Measurements from ENCODE around the gene PRKAA1. TPM values are rescaled to one million over a fixed set of nuclear protein-coding genes. Genes with fewer than 3 reads are reported as not detected.
"Not testable (repeated sequence)": the region's sequence is repeated elsewhere in the genome, so short reads cannot be mapped to it uniquely, and the experiment has no call there.

PRKAA1 gene
- total RNA-seq, 1 experiment from 2014 or later: 178 TPM

DNA sequence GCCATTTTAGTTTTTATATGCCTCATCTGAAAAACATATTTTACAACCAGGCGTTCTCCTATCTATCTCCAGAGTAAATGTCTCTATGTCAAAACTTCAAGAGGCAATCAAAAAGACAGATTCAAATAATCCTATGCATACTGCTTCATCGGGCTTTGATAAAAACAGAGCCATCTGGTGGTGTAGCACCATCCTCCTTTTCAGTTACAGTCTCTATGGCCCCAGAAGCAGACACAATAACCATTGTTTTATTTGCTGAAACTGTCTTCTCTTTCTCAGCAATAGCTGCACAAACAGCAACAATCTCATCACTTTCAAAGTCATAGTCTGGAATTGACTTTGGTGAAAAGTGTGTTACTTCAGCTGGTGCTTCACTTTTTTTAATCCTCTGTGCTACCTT, 82.2 kb downstream of the PRKAA1 start:
- Histone ChIP-seq H3K9me3 (ENCODE audit: insufficient read depth, low read depth) (peaks cover 5% of the 10 kb centered on the region; the same call in 1 of the 2 replicates), H3F3A (ENCODE audit: insufficient read depth, low read depth) (no peaks in the 10 kb centered on the region), H3K4me3 (no peak overlapping the region), H2AFZ (no peak overlapping the region), H3K27ac (no peak overlapping the region), H3K4me1 (replicated peaks; ENCODE audit: insufficient read depth) (peaks cover 17% of the 10 kb centered on the region), H3K79me2 (ENCODE audit: low read depth) (no peaks in the 10 kb centered on the region), H3K4me2 (no peak overlapping the region), H3K27me3 (ENCODE audit: insufficient read depth, low read depth) (no peaks in the 10 kb centered on the region), H3K36me3 (ENCODE audit: low read depth) (0 out of 2 replicates have a peak, but pooled peaks cover 4% of the 10 kb centered on the region), H4K20me1 (ENCODE audit: insufficient read depth) (0 out of 2 replicates have a peak, but pooled peaks cover 3% of the 10 kb centered on the region), H3K9me2 (ENCODE audit: insufficient read depth) (no peaks in the 10 kb centered on the region; the same call in 1 of the 2 replicates)
- ChIA-PET POLR2A (ENCODE audit: unreplicated experiment) (no interaction called here), CTCF (no interaction called here)
- no TSS peak for BruUV-seq (replicated peaks)
- TF ChIP-seq, protein P1, sequence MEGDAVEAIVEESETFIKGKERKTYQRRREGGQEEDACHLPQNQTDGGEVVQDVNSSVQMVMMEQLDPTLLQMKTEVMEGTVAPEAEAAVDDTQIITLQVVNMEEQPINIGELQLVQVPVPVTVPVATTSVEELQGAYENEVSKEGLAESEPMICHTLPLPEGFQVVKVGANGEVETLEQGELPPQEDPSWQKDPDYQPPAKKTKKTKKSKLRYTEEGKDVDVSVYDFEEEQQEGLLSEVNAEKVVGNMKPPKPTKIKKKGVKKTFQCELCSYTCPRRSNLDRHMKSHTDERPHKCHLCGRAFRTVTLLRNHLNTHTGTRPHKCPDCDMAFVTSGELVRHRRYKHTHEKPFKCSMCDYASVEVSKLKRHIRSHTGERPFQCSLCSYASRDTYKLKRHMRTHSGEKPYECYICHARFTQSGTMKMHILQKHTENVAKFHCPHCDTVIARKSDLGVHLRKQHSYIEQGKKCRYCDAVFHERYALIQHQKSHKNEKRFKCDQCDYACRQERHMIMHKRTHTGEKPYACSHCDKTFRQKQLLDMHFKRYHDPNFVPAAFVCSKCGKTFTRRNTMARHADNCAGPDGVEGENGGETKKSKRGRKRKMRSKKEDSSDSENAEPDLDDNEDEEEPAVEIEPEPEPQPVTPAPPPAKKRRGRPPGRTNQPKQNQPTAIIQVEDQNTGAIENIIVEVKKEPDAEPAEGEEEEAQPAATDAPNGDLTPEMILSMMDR (conservative IDR thresholded peaks at IDR 0.05): no peak
- no peak for TF ChIP-seq EZH2 (IDR thresholded peaks at IDR 0.05; ENCODE audit: low read depth)
- no peak for DNase-seq
- intact Hi-C loops (cut with micrococcal nuclease; ENCODE audit: unreplicated experiment): no loop called here

DNA sequence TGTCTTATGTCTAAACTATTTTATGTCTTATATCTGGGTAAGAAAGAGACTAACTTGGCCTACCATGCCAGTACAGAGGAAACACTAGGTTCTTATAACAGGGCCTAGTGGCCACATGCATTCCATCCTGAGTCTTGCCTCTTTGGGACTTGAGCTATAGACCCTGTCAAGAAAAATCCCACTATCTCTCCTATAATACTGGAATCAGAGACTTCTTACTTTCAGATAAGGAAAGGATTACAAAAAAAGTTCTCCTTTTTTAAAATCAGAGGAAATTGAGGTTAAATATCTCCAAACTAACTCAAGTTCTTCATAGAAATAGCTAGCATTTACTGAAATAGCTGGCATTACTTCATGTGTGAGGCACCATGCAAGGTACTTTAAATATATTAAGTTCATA, 84.2 kb downstream of the PRKAA1 start:
- Histone ChIP-seq H3K4me2 (no peak overlapping the region), H3K4me3 (no peak overlapping the region), H3K27me3 (ENCODE audit: insufficient read depth, low read depth) (no peaks in the 10 kb centered on the region), H4K20me1 (ENCODE audit: insufficient read depth) (0 out of 2 replicates have a peak, but pooled peaks cover 3% of the 10 kb centered on the region), H3K9me3 (ENCODE audit: insufficient read depth, low read depth) (peaks cover 5% of the 10 kb centered on the region; the same call in 1 of the 2 replicates), H3K36me3 (ENCODE audit: low read depth) (0 out of 2 replicates have a peak, but pooled peaks cover 4% of the 10 kb centered on the region), H3K79me2 (ENCODE audit: low read depth) (no peaks in the 10 kb centered on the region), H2AFZ (no peak overlapping the region), H3F3A (ENCODE audit: insufficient read depth, low read depth) (no peaks in the 10 kb centered on the region), H3K4me1 (replicated peaks; ENCODE audit: insufficient read depth) (peaks cover 17% of the 10 kb centered on the region), H3K9me2 (ENCODE audit: insufficient read depth) (no peaks in the 10 kb centered on the region; the same call in 1 of the 2 replicates), H3K27ac (no peak overlapping the region)
- CTCF ChIA-PET: interaction anchor here (0.6 to 1.2 kb wide), 2 partner anchors 24 to 1559 kb away, joined by 3 to 7 read pairs; no protein-coding TSS in a partner anchor
- TF ChIP-seq, protein P1 (conservative IDR thresholded peaks at IDR 0.05): no peak
- TF ChIP-seq EZH2 (IDR thresholded peaks at IDR 0.05; ENCODE audit: low read depth): no peak
- no TSS peak for BruUV-seq (replicated peaks)
- POLR2A ChIA-PET (ENCODE audit: unreplicated experiment): interaction anchor here (0.5 kb wide), 1 partner anchor 511 kb away, joined by 6 read pairs; no protein-coding TSS in a partner anchor
- no peak for DNase-seq
- intact Hi-C loops (cut with micrococcal nuclease; ENCODE audit: unreplicated experiment): no loop called here

DNA sequence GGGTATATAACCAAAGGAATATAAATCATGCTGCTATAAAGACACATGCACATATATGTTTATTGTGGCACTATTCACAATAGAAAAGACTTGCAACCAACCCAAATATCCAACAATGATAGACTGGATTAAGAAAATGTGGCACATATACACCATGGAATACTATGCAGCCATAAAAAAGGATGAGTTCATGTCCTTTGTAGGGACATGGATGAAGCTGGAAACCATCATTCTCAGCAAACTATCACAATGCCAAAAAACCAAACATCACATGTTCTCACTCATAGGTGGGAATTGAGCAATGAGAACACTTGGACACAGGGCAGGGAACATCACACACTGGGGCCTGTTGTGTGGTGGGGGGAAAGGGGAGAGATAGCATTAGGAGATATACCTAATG, 87.6 kb downstream of the PRKAA1 start:
- DNase-seq; H4K20me1 ChIP-seq (ENCODE audit: insufficient read depth); POLR2A ChIA-PET (ENCODE audit: unreplicated experiment); H3K4me3 ChIP-seq; H3K4me1 ChIP-seq (replicated peaks; ENCODE audit: insufficient read depth); H3K36me3 ChIP-seq (ENCODE audit: low read depth); H3K9me2 ChIP-seq (ENCODE audit: insufficient read depth); H3K4me2 ChIP-seq; H3K27ac ChIP-seq; intact Hi-C loops (cut with micrococcal nuclease; ENCODE audit: unreplicated experiment); BruUV-seq (replicated peaks); CTCF ChIA-PET; H3K79me2 ChIP-seq (ENCODE audit: low read depth); H3K27me3 ChIP-seq (ENCODE audit: insufficient read depth, low read depth); H2AFZ ChIP-seq; H3F3A ChIP-seq (ENCODE audit: insufficient read depth, low read depth): not testable (repeated sequence)
- H3K9me3 ChIP-seq (ENCODE audit: insufficient read depth, low read depth): peaks cover 11% of the 10 kb centered on the region

Other genes starting within 250 kb of the PRKAA1 start
- 15.7 and 22.4 TPM in 2 replicates for gene PTGER4, start 118.5 kb downstream of the PRKAA1 start, total RNA-seq (2021)
- 29.4 and 30.2 TPM in 2 replicates for gene TTC33, start 42.4 kb downstream of the PRKAA1 start, total RNA-seq (2021)
- gene RPL37, start 36.8 kb upstream of the PRKAA1 start, total RNA-seq (2021): 3,889 and 3,938 TPM in 2 replicates
- gene CARD6, start 43.0 kb upstream of the PRKAA1 start, total RNA-seq (2021): 10.8 and 16.1 TPM in 2 replicates
- gene C7, start 111.1 kb upstream of the PRKAA1 start, total RNA-seq (2021): not detected in 2 replicates

Measured in PC-9 (cell line).